H9 (cell line): ENCODE results near the gene USP20. TPM values are rescaled to one million over a fixed set of nuclear protein-coding genes. Genes with fewer than 3 reads are reported as not detected.

Experiments used
- DNase-seq: peaks from one replicate; pipeline ENCODE4 v3.0.0-alpha.2; 2017
- H2AFZ ChIP-seq: one replicate; pipeline ENCODE4 v1.6.1; 2013; ENCODE audit warnings: mild to moderate bottlenecking, low read length, control low read depth, moderate library complexity
- H2AK5ac ChIP-seq: 2 replicates; pipeline ENCODE4 v1.6.1; 2013; ENCODE audit warnings: low read length, control low read depth, mixed read lengths; ENCODE audit not compliant: insufficient read length
- H2BK120ac ChIP-seq: one replicate; pipeline ENCODE4 v1.6.1; 2013; ENCODE audit warnings: low read depth, mild to moderate bottlenecking, low read length, control low read depth, inconsistent platforms; ENCODE audit not compliant: poor library complexity, severe bottlenecking
- H2BK12ac ChIP-seq: 2 replicates; pipeline ENCODE4 v1.6.1; 2013; ENCODE audit warnings: low read length, control low read depth, mixed read lengths, low read depth; ENCODE audit not compliant: insufficient read length
- H2BK15ac ChIP-seq: 2 replicates; pipeline ENCODE4 v1.6.1; 2013; ENCODE audit warnings: low read depth, low read length, control low read depth
- H2BK20ac ChIP-seq: one replicate; pipeline ENCODE4 v1.6.1; 2013; ENCODE audit warnings: low read depth, mild to moderate bottlenecking, low read length, control low read depth, inconsistent platforms; ENCODE audit not compliant: poor library complexity, severe bottlenecking
- H2BK5ac ChIP-seq: 2 replicates; pipeline ENCODE4 v1.6.1; 2013; ENCODE audit warnings: low read length, control low read depth, mixed read lengths; ENCODE audit not compliant: insufficient read length
- H3K14ac ChIP-seq: 2 replicates; pipeline ENCODE4 v1.6.1; 2013; ENCODE audit warnings: low read length, control low read depth; ENCODE audit not compliant: insufficient read depth
- H3K18ac ChIP-seq: 2 replicates; pipeline ENCODE4 v1.6.1; 2013; ENCODE audit warnings: low read depth, mild to moderate bottlenecking, mixed read lengths, low read length, control low read depth; ENCODE audit not compliant: insufficient read length
- H3K23ac ChIP-seq: 2 replicates; pipeline ENCODE4 v1.6.1; 2013; ENCODE audit warnings: low read length, control low read depth, mixed read lengths, low read depth; ENCODE audit not compliant: insufficient read length
- H3K23me2 ChIP-seq: 2 replicates; pipeline ENCODE4 v1.6.1; 2013; ENCODE audit warnings: low read depth, mild to moderate bottlenecking, mixed read lengths, low read length, control low read depth; ENCODE audit not compliant: insufficient read length, poor library complexity, severe bottlenecking
- H3K27ac ChIP-seq: 2 replicates; pipeline ENCODE4 v1.5.1; 2013; ENCODE audit warnings: low read length, control low read depth, mixed read lengths, low read depth; ENCODE audit not compliant: insufficient read length
- H3K27me3 ChIP-seq: 2 replicates; pipeline ENCODE4 v1.6.1; 2013; ENCODE audit warnings: low read length, control low read depth, inconsistent platforms; ENCODE audit not compliant: insufficient read depth
- H3K4ac ChIP-seq: 2 replicates; pipeline ENCODE4 v1.6.1; 2013; ENCODE audit warnings: low read depth, mild to moderate bottlenecking, control low read depth, inconsistent platforms, low read length, moderate library complexity
- H3K4me1 ChIP-seq: 2 replicates; pipeline ENCODE4 v1.6.1; 2013; ENCODE audit warnings: low read length, control low read depth, inconsistent platforms; ENCODE audit not compliant: insufficient read depth
- H3K4me2 ChIP-seq: 2 replicates; pipeline ENCODE4 v1.6.1; 2013; ENCODE audit warnings: low read length, control low read depth, mixed read lengths; ENCODE audit not compliant: insufficient read length, insufficient read depth
- H3K56ac ChIP-seq: 2 replicates; pipeline ENCODE4 v1.6.1; 2013; ENCODE audit warnings: low read depth, mild to moderate bottlenecking, mixed read lengths, low read length, control low read depth; ENCODE audit not compliant: insufficient read length
- H3K79me1 ChIP-seq: 2 replicates; pipeline ENCODE4 v1.6.1; 2013; ENCODE audit warnings: low read depth, mild to moderate bottlenecking, moderate library complexity, low read length, control low read depth, inconsistent platforms; ENCODE audit not compliant: insufficient read depth, poor library complexity, severe bottlenecking
- H3K79me2 ChIP-seq: 2 replicates; pipeline ENCODE4 v1.6.1; 2013; ENCODE audit warnings: low read length, control low read depth, inconsistent platforms; ENCODE audit not compliant: insufficient read depth
- H3K9ac ChIP-seq: 2 replicates; pipeline ENCODE4 v1.6.1; 2013; ENCODE audit warnings: low read length, control low read depth, mixed read lengths; ENCODE audit not compliant: insufficient read length; ENCODE audit errors: extremely low read depth
- H3K9me3 ChIP-seq: one replicate; pipeline ENCODE4 v1.6.1; 2013; ENCODE audit warnings: low read depth, low read length, inconsistent platforms; ENCODE audit not compliant: control insufficient read depth
- H3T11ph ChIP-seq: one replicate; pipeline ENCODE4 v1.6.1; 2013; ENCODE audit warnings: mild to moderate bottlenecking, low read length, control low read depth, inconsistent platforms
- H4K20me1 ChIP-seq: one replicate; pipeline ENCODE4 v1.6.1; 2013; ENCODE audit not compliant: control insufficient read depth, insufficient read length, insufficient read depth
- H4K5ac ChIP-seq: 2 replicates; pipeline ENCODE4 v1.6.1; 2013; ENCODE audit warnings: low read depth, mild to moderate bottlenecking, mixed read lengths, low read length, control low read depth; ENCODE audit not compliant: insufficient read length
- H4K8ac ChIP-seq: replicated peaks from 2 replicates; pipeline ENCODE4 v1.6.1; 2013; ENCODE audit warnings: low read length, control low read depth, mixed read lengths, low read depth; ENCODE audit not compliant: insufficient read length
- H4K91ac ChIP-seq: 2 replicates; pipeline ENCODE4 v1.6.1; 2013; ENCODE audit warnings: low read depth, mild to moderate bottlenecking, moderate library complexity, mixed read lengths, low read length, control low read depth; ENCODE audit not compliant: insufficient read length
- H3K27ac Mint-ChIP-seq, 3 experiments: 2 replicates in 2 of 3; 3 replicates in 1 of 3; pipeline ENCODE4 v1.8.0; 2020 to 2021; ENCODE audit warnings: mixed read lengths in 3 of 3, mild to moderate bottlenecking in 1 of 3, moderate library complexity in 1 of 3
- H3K27me3 Mint-ChIP-seq: 2 replicates; pipeline ENCODE4 v1.8.0; 2021; ENCODE audit warnings: low read depth, mild to moderate bottlenecking, moderate library complexity, mixed read lengths
- H3K36me3 Mint-ChIP-seq, 3 experiments: 2 replicates in 2 of 3; 3 replicates in 1 of 3; pipeline ENCODE4 v1.8.0; 2020 to 2021; ENCODE audit warnings: low read depth in 3 of 3, mixed read lengths in 3 of 3; ENCODE audit not compliant: insufficient read depth in 1 of 3
- H3K4me1 Mint-ChIP-seq, 2 experiments: 2 replicates each; pipeline ENCODE4 v1.8.0; 2020; ENCODE audit warnings: mixed read lengths in 2 of 2
- H3K4me3 Mint-ChIP-seq, 2 experiments: 2 replicates in 1 of 2; 3 replicates in 1 of 2; pipeline ENCODE4 v1.8.0; 2020 to 2021; ENCODE audit warnings: mild to moderate bottlenecking in 2 of 2, mixed read lengths in 2 of 2, moderate library complexity in 1 of 2
- H3K9me3 Mint-ChIP-seq, 2 experiments: 2 replicates in 1 of 2; 3 replicates in 1 of 2; pipeline ENCODE4 v1.8.0; 2020; ENCODE audit warnings: mild to moderate bottlenecking in 2 of 2, mixed read lengths in 2 of 2, moderate library complexity in 1 of 2
- WGBS: extraction: QIAGEN DNeasy Blood & Tissue Kit; methylation state at CpG from one replicate; pipeline ENCODE4 v1.1.7; 2013; ENCODE audit warnings: missing lambda C conversion rate, low lambda C conversion rate, mixed read lengths; ENCODE audit not compliant: insufficient read length; ENCODE audit errors: extremely low coverage; 5-methylcytosine and 5-hydroxymethylcytosine counted together
- total RNA-seq: library from RNA; stranded (reverse); gene quantifications from 2 replicates; pipeline ENCODE4 v1.2.1, GENCODE V29; 2021
- TF ChIP-seq, protein P1 (sequence below): fragments of 200-600 bp; sonication (generic); conservative IDR thresholded peaks from 3 replicates; pipeline ENCODE4 v1.8.0; 2021; ENCODE audit warnings: antibody characterized with exemption, mild to moderate bottlenecking

The USP20 gene
- total RNA-seq, 1 experiment from 2014 or later: 20.9 TPM

DNA sequence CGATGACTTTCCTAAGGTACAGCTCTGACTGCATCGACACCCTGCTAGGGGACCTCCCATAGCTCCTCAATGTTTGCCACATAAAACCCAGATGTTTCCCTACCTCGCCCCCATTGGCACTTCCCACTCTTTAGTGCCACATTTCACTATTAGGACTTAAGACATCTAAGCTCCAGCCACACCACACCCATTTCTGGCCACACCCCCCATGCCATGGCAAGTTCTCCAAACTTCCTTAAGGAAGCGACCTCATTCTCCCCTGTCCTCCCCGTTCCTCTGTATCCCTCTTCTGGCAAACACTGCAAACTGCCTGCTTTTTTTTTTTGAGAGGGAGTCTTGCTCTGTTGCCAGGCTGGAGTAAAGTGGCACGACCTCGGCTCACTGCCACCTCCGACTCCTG, 62.9 kb downstream of the USP20 start:
- Histone ChIP-seq H3K79me1 (no peaks in the 10 kb centered on the region), H3K9ac (no peak overlapping the region), H3T11ph (no peak overlapping the region), H3K14ac (no peak overlapping the region), H2AK5ac (no peak overlapping the region), H2BK5ac (no peak overlapping the region), H3K27me3 (no peaks in the 10 kb centered on the region), H4K8ac (no peak overlapping the region), H2BK120ac (no peak overlapping the region), H3K4ac (no peak overlapping the region), H3K27ac (no peak overlapping the region), H3K23me2 (no peaks in the 10 kb centered on the region), H3K79me2 (no peaks in the 10 kb centered on the region), H2BK15ac (no peak overlapping the region), H3K18ac (no peak overlapping the region), H2BK12ac (no peak overlapping the region), H3K4me2 (no peak overlapping the region), H4K20me1 (no peaks in the 10 kb centered on the region), H3K56ac (no peak overlapping the region), H4K5ac (no peak overlapping the region), H2AFZ (no peak overlapping the region), H3K23ac (no peak overlapping the region), H3K4me1 (no peaks in the 10 kb centered on the region), H4K91ac (no peak overlapping the region), H3K9me3 (no peaks in the 10 kb centered on the region), H2BK20ac (no peak overlapping the region)
- DNase-seq: no peak
- TF ChIP-seq, protein P1, sequence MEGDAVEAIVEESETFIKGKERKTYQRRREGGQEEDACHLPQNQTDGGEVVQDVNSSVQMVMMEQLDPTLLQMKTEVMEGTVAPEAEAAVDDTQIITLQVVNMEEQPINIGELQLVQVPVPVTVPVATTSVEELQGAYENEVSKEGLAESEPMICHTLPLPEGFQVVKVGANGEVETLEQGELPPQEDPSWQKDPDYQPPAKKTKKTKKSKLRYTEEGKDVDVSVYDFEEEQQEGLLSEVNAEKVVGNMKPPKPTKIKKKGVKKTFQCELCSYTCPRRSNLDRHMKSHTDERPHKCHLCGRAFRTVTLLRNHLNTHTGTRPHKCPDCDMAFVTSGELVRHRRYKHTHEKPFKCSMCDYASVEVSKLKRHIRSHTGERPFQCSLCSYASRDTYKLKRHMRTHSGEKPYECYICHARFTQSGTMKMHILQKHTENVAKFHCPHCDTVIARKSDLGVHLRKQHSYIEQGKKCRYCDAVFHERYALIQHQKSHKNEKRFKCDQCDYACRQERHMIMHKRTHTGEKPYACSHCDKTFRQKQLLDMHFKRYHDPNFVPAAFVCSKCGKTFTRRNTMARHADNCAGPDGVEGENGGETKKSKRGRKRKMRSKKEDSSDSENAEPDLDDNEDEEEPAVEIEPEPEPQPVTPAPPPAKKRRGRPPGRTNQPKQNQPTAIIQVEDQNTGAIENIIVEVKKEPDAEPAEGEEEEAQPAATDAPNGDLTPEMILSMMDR: peak; percentile 34; the same call in 2 of the 3 replicates
- Mint-ChIP-seq H3K4me1 (peaks cover 4% of the 10 kb centered on the region in 2 experiments; a peak in 2 of 4 replicates), H3K4me3 (no peak overlapping the region), H3K9me3 (no peaks in the 10 kb centered on the region; a peak in 1 of 5 replicates), H3K27me3 (no peaks in the 10 kb centered on the region), H3K36me3 (peaks cover 21 to 63% (median 56%) of the 10 kb centered on the region in 3 experiments; a peak in 6 of 7 replicates), H3K27ac (peak overlapping the region in 1 of 3 experiments; percentile 49; a peak in 1 of 7 replicates)
- no CpG with 5 or more reads among the region's 8 CpGs for WGBS
